Activated CD8-positive, alpha-beta memory T cell treated with anti-CD3 and anti-CD28 coated beads, Interleukin-2, amount 50 U/mL, for 1 hour (primary cell): Measurements from ENCODE around the gene MACF1.
"Not testable (repeated sequence)": the region's sequence is repeated elsewhere in the genome, so short reads cannot be mapped to it uniquely, and the experiment has no call there.

Experiments used
- DNase-seq: peaks from one replicate; pipeline ENCODE4 v3.0.0-alpha.2; 2020; ENCODE audit errors: extremely low read depth

The MACF1 gene

GRCh38 chr1:39452540-39452939 lies 248.0 kb downstream of the MACF1 start:
- DNase-seq: no peak

GRCh38 chr1:39453603-39454002 lies 249.1 kb downstream of the MACF1 start:
- no peak for DNase-seq

DNA sequence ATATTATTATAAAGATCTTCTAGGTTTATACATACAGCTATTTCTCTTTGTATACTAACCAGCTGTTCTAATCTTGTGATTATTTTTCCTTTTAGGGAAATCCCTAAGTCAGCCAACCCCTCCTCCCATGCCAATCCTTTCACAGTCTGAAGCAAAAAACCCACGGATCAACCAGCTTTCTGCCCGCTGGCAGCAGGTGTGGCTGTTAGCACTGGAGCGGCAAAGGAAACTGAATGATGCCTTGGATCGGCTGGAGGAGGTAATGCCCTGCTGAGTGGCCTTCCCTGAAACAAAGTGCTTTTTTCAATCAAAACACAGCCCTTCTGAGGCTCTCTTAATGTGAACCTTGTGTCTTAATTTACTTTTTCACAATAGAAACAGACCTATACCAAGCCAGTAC lies 254.5 kb downstream of the MACF1 start:
- DNase-seq: no peak

GRCh38 chr1:39462074-39462473 lies 257.6 kb downstream of the MACF1 start:
- DNase-seq: no peak

- DNase-seq: no peak
These were observed 262.1 kb downstream of the MACF1 start for GRCh38 chr1:39466413-39467107.

DNA sequence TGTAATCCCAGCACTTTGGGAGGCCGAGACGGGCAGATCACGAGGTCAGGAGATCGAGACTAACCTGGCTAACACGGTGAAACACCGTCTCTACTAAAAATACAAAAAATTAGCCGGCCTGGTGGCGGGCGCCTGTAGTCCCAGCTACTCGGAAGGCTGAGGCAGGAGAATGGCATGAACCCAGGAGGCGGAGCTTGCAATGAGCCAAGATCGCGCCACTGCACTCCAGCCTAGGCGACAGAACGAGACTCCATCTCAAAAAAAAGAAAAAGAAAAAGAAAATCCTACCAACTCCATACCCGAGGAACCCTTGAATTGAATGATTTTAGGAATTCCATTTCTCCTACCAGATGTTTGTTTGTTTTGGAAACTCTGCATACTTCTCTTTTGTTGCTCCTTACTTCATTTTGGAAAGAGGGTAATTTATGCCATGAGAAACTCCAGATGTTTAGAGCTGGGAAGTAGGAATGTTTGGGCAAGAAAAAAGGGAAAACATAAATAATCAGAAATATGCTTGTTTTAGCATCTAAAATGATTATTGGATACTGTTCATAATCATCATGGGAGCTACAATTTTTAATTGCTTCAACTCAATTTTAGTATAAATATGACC lies 262.7 kb downstream of the MACF1 start:
- not testable (repeated sequence) for DNase-seq

DNA sequence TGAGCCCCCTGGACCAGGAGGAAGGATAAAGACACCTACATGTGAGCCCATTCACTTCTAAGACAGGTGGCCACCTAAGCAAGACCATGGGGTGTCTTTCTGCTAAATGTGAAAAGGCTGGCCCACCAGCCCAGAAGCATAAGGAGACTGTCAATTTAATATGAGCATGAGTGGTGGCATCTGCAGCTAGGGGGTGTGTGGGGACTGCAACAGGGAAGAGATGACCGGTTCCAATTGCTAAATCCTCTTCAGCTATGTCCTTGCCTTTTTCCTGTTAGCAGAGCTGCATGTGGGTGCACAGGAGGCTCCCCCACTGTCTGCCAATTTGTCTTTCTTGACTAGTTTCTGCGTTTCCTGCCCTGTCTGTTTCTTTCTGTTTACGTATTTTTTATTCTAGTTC lies 264.7 kb downstream of the MACF1 start:
- DNase-seq: no peak

DNA sequence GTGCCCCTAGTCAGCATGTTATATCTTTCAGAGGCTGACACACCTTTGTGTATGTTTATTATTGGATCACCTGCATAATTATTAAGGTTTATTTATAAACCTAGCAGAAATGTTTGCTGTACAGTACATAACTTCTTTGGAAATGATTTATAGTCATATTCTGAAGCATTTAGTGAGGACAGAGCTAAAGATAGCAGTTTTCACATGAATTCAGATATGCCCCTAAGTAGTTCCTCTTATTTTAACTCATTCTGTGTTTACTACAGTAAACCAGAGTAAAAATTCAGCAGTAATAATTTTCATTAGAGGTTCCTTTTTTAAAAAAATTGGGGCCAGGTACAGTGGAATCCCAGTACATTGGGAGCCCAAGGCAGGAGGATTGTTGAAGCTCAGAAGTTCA lies 265.5 kb downstream of the MACF1 start:
- no peak for DNase-seq

DNA sequence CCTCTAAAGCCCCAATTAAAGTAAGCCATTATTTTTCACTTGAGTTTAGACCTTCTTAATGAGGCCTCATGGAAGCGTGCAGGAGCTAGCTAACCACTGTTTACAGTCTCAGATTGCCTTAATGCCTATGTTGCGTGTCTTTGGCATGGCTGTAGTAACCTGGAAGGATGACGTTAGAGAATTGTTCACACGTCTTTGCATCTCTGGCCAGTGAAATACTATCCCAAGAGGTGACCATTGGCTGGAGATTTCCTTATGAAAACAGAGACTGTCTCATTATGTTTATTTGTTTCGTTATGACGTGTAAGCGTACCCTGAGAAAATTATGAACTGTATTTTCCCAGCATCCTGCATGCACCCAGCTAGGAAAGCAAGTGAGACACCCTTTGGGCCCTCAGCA lies 268.3 kb downstream of the MACF1 start:
- no peak for DNase-seq

DNA sequence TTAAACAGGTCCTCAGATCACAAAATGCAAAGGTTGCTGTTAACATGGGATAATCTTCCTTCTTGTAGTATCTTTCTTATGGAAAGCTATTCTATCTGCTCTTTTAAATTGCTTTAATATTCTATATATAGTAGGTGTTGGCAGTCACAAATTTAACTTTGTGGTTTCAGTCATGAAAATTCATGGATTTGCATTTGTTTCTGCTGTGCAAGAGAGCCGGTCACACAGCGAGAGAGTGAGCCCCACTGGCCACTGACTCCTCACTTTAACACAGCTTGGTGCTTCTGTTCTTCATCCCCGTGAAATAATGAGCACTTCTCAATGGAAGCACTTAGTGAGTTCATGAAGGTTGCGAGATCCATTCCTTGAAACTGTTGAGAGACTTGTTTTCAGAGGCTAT lies 268.8 kb downstream of the MACF1 start:
- no peak for DNase-seq

GRCh38 chr1:39474810-39475209 lies 270.3 kb downstream of the MACF1 start:
- DNase-seq: no peak

GRCh38 chr1:39475551-39475950 lies 271.1 kb downstream of the MACF1 start:
- DNase-seq: not testable (repeated sequence)

- DNase-seq: no peak
These were observed 273.8 kb downstream of the MACF1 start for GRCh38 chr1:39478126-39478915.

- no peak for DNase-seq
These were observed 276.8 kb downstream of the MACF1 start for GRCh38 chr1:39481289-39481688.

- no peak for DNase-seq
These were observed 278.8 kb downstream of the MACF1 start for GRCh38 chr1:39483276-39483675.

DNA sequence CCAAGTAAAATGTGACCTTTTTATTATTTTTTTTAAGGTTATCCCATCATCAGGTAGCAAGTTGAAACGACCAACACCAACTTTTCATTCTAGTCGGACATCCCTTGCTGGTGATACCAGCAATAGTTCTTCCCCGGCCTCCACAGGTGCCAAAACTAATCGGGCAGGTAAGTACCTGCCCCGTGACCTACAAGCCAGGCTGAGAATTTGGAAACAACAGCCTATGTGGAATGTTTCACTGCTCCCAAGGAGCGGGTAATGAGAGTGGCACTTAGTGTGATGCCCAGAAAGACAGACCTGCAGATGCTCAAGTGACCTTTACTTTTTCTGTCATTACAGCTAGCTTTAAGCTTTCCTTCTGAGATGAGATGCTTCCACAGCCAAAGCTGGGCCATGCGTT lies 280.1 kb downstream of the MACF1 start:
- no peak for DNase-seq

DNA sequence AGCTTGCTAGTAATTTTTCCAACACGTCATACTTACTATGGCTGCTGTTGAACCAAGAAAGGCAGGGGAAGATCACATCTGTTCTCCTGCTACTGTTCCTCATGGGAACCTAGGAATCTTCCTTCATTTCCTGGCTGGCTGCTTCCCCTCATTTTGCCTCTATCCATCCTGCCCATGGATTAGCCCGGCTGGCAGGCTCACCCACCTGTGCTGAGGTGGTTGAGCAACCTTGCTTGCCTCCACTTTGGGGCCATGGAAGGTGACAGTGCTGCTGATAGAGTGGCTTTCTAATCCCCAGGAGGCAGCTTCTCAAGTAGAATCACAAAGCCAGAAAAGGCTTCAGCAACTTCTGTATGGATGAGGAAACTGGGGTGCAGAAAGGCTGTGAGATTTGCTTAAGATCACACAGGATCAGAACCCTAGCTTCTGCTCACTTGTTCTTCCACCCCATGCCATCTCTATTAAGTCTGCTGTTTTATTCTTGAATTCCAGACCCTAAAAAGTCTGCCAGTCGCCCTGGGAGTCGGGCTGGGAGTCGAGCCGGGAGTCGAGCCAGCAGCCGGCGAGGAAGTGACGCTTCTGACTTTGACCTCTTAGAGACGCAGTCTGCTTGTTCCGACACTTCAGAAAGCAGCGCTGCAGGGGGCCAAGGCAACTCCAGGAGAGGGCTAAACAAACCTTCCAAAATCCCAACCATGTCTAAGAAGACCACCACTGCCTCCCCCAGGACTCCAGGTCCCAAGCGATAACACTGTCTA lies 280.7 kb downstream of the MACF1 start:
- no peak for DNase-seq

- no peak for DNase-seq
These were observed 283.6 kb downstream of the MACF1 start for GRCh38 chr1:39488012-39488545.

- no peak for DNase-seq
These were observed 284.5 kb downstream of the MACF1 start for GRCh38 chr1:39488793-39489566.

GRCh38 chr1:39489567-39490239 lies 285.2 kb downstream of the MACF1 start:
- DNase-seq: no peak
